Measurements from ENCODE around the gene SLC2A2. TPM values are rescaled to one million over a fixed set of nuclear protein-coding genes. Genes with fewer than 3 reads are reported as not detected.

Gene SLC2A2
- total RNA-seq, 1 experiment from 2014 or later, result 0.09 TPM

DNA sequence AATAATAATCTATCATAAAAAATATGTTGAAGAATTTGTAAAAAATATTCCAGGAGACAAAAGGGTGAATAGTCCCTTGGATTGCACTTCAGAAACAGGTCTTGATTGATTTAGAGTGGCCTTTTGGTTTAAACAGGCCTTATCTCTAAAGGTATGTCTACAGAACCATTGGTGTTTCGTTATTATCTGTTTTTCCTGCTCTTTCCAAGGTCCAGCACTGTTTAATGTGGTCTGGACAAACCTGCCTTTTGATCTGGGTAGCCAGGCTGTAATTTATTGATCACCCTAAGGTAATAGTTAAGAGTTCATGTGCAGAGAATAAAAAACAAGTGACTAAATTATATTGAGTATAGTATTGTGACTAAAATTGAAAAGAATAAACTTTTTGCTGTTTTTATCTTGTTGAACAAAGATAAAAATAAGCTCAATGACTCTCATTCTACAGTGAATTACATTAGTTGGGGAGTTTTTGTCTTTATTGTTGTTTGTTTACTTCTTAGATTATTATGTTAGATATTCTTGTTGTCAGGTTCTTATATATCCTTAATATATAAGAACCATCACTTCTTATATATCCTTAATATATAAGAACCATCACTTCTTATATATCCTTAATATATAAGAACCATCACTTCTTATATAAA, 25.1 kb downstream of the SLC2A2 start:
- CTCF ChIA-PET, result interaction anchor here (0.6 to 1.0 kb wide), 5 partner anchors 15 to 1787 kb away, joined by 3 to 5 read pairs (median 3); no protein-coding TSS in a partner anchor
- no peak for DNase-seq
- H3K27me3 Mint-ChIP-seq (ENCODE audit: unreplicated experiment), result no peaks in the 10 kb centered on the region
- H3K9me3 Mint-ChIP-seq (ENCODE audit: low read depth, unreplicated experiment), result no peaks in the 10 kb centered on the region
- no peak for TF ChIP-seq CTCF (IDR thresholded peaks at IDR 0.05; ENCODE audit: unreplicated experiment)
- H3K36me3 Mint-ChIP-seq (ENCODE audit: insufficient read depth, unreplicated experiment), result peaks cover 18% of the 10 kb centered on the region
- no peak overlapping the region for H3K4me3 Mint-ChIP-seq (ENCODE audit: low read depth, unreplicated experiment)
- peak overlapping the region; percentile 85 for H3K27ac Mint-ChIP-seq (ENCODE audit: unreplicated experiment)
- BruUV-seq (replicated peaks), result no TSS peak
- intact Hi-C loops (cut with micrococcal nuclease; ENCODE audit: unreplicated experiment), result loop anchor here (5.0 kb wide), 1 partner anchor 39 kb away; no protein-coding TSS in a partner anchor
- peaks cover 86% of the 10 kb centered on the region for H3K4me1 Mint-ChIP-seq (ENCODE audit: low read depth, unreplicated experiment)

DNA sequence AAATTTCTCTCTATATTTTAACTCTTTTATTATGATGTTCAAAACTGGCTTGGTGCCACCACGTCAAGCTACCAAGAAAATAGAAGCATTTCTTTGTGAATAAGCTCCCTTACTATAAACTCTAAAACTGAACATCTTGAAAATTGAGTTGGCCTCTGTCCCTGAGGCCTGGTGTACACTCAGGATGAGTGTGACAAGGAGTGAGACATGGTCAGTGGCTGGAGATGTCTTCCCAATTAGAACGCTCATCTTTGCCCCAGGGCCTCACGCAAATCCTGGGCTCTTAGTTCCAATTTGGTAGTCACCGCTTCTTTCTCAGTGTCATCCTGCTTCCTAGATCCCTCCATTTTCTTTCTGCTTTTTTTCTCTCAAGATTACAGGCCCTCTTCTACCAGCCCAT, 26.2 kb downstream of the SLC2A2 start:
- Mint-ChIP-seq H3K27ac (ENCODE audit: unreplicated experiment) (peak overlapping the region; percentile 85), H3K4me1 (ENCODE audit: low read depth, unreplicated experiment) (peaks cover 77% of the 10 kb centered on the region), H3K4me3 (ENCODE audit: low read depth, unreplicated experiment) (peak overlapping the region; percentile 23), H3K36me3 (ENCODE audit: insufficient read depth, unreplicated experiment) (peaks cover 18% of the 10 kb centered on the region), H3K27me3 (ENCODE audit: unreplicated experiment) (no peaks in the 10 kb centered on the region), H3K9me3 (ENCODE audit: low read depth, unreplicated experiment) (no peaks in the 10 kb centered on the region)
- DNase-seq, result no peak
- CTCF ChIA-PET, result interaction anchor here (0.7 to 1.3 kb wide), 4 partner anchors 25 to 586 kb away, joined by 3 to 5 read pairs (median 4); no protein-coding TSS in a partner anchor
- no peak for TF ChIP-seq CTCF (IDR thresholded peaks at IDR 0.05; ENCODE audit: unreplicated experiment)
- no TSS peak for BruUV-seq (replicated peaks)
- intact Hi-C loops (cut with micrococcal nuclease; ENCODE audit: unreplicated experiment), result loop anchor here (5.0 kb wide), 1 partner anchor 38 kb away; no protein-coding TSS in a partner anchor

DNA sequence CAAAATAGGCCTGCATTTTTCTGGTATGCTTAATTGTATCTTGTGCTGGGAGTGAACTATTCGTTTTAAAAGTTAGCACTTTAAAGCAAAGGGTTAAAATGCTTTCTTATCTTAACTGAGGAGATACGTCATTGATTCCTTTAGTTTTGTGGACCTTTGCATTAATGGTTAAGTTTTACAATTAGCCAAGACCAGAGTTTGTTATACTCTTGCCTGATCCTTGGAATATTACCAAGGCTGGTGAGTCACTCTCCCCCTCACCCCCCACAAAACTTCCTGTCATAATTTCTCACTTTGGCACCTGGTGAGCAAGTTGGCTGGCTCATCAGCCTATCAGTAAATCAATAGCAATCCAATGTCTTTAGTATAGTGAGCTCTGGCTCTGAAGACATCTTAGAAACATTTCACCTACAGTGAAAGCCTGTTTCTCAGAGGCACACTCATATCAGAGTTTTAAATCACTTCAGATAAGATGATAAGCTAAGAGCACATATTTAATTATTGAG, 26.7 kb downstream of the SLC2A2 start:
- TF ChIP-seq CTCF (IDR thresholded peaks at IDR 0.05; ENCODE audit: unreplicated experiment), result no peak
- Mint-ChIP-seq H3K4me1 (ENCODE audit: low read depth, unreplicated experiment) (peaks cover 72% of the 10 kb centered on the region), H3K4me3 (ENCODE audit: low read depth, unreplicated experiment) (peak overlapping the region; percentile 23), H3K9me3 (ENCODE audit: low read depth, unreplicated experiment) (no peaks in the 10 kb centered on the region), H3K36me3 (ENCODE audit: insufficient read depth, unreplicated experiment) (peaks cover 18% of the 10 kb centered on the region), H3K27ac (ENCODE audit: unreplicated experiment) (peak overlapping the region; percentile 85), H3K27me3 (ENCODE audit: unreplicated experiment) (no peaks in the 10 kb centered on the region)
- CTCF ChIA-PET, result interaction anchor here (0.7 to 1.3 kb wide), 4 partner anchors 25 to 586 kb away, joined by 3 to 5 read pairs (median 4); no protein-coding TSS in a partner anchor
- no TSS peak for BruUV-seq (replicated peaks)
- peak; percentile 88 for DNase-seq
- intact Hi-C loops (cut with micrococcal nuclease; ENCODE audit: unreplicated experiment), result loop anchor here (5.0 kb wide), 1 partner anchor 37 kb away; no protein-coding TSS in a partner anchor

- intact Hi-C loops (cut with micrococcal nuclease; ENCODE audit: unreplicated experiment), result no loop called here
- Mint-ChIP-seq H3K36me3 (ENCODE audit: insufficient read depth, unreplicated experiment) (peaks cover 18% of the 10 kb centered on the region), H3K27me3 (ENCODE audit: unreplicated experiment) (no peaks in the 10 kb centered on the region), H3K27ac (ENCODE audit: unreplicated experiment) (peak overlapping the region; percentile 85), H3K9me3 (ENCODE audit: low read depth, unreplicated experiment) (no peaks in the 10 kb centered on the region), H3K4me3 (ENCODE audit: low read depth, unreplicated experiment) (no peak overlapping the region), H3K4me1 (ENCODE audit: low read depth, unreplicated experiment) (peaks cover 56% of the 10 kb centered on the region)
- DNase-seq, result no peak
- no TSS peak for BruUV-seq (replicated peaks)
- CTCF ChIA-PET, result interaction anchor here (0.6 to 1.2 kb wide), 5 partner anchors 33 to 732 kb away, joined by 3 read pairs; no protein-coding TSS in a partner anchor
- no peak for TF ChIP-seq CTCF (IDR thresholded peaks at IDR 0.05; ENCODE audit: unreplicated experiment)
These were observed 28.3 kb downstream of the SLC2A2 start for GRCh38 chr3:170997961-170998913.
